ENCODE results near the gene CCDC154. TPM values are rescaled to one million over a fixed set of nuclear protein-coding genes. Genes with fewer than 3 reads are reported as not detected.

Gene CCDC154
- total and polyA plus RNA-seq, 9 of the 15 experiments (the other 6 are each of a cell fraction or from before 2014, with no cell fraction given): 0.15 to 1.4 (median 0.20) TPM; not detected in 5

- CTCF ChIA-PET (ENCODE audit: low intra/inter-chr PET ratio): no interaction called here
- Histone ChIP-seq H3K4me3 (no peak overlapping the region), H3K27me3 (ENCODE audit: control insufficient read depth in 2 of 2, insufficient read depth in 2 of 2, low read length in 2 of 2) (no peaks in the 10 kb centered on the region), H3K9ac (ENCODE audit: insufficient read depth in 1 of 2, low read depth in 2 of 2, low read length in 2 of 2) (peak overlapping the region in 1 of 2 experiments; percentile 35; a peak in 1 of 4 replicates), H2AFZ (ENCODE audit: low read depth, low read length) (no peak overlapping the region), H3K4me2 (ENCODE audit: insufficient read depth, low read length) (no peak overlapping the region), H3K4me1 (replicated peaks in 1 of 2; ENCODE audit: control insufficient read depth in 2 of 2, insufficient read depth in 2 of 2, low read length in 2 of 2) (peaks cover 0 to 10% of the 10 kb centered on the region in 2 experiments; a peak in 2 of 5 replicates), H4K20me1 (replicated peaks; ENCODE audit: control insufficient read depth, insufficient read depth, low read length) (0 out of 2 replicates have a peak, but pooled peaks cover 5% of the 10 kb centered on the region), H3K9me1 (ENCODE audit: control insufficient read depth, insufficient read depth, low read length) (peaks cover 4% of the 10 kb centered on the region), H3K27ac (ENCODE audit: extremely low read depth, low read depth, low read length) (no peak overlapping the region), H3K9me3 (replicated peaks; ENCODE audit: control insufficient read depth, insufficient read depth, low read depth, low read length) (no peaks in the 10 kb centered on the region), H3K79me2 (ENCODE audit: control insufficient read depth, insufficient read depth, low read length) (no peaks in the 10 kb centered on the region), H3K36me3 (ENCODE audit: control insufficient read depth, insufficient read depth, low read length) (peaks cover 72% of the 10 kb centered on the region; the same call in 2 of the 3 replicates)
- POLR2A ChIA-PET: no interaction called here
- TF ChIP-seq ZNF655 (CRISPR knock-in tag; IDR thresholded peaks at IDR 0.05) (no peak), SNIP1 (IDR thresholded peaks at IDR 0.05; ENCODE audit: low read depth) (no peak), ASH1L (IDR thresholded peaks at IDR 0.05; ENCODE audit: borderline replicate concordance, low read depth, partially characterized antibody) (no peak), ELK3 (CRISPR knock-in tag; IDR thresholded peaks at IDR 0.05) (no peak), MYC (IDR thresholded peaks at IDR 0.05; ENCODE audit: low read depth, low read length) (no peak), MYC (CRISPR knock-in tag; IDR thresholded peaks at IDR 0.05; ENCODE audit: borderline replicate concordance, low read depth) (no peak), PURB (CRISPR knock-in tag; IDR thresholded peaks at IDR 0.05; ENCODE audit: low read depth) (no peak), EP400 (IDR thresholded peaks at IDR 0.05) (no peak), E2F4 (CRISPR knock-in tag; IDR thresholded peaks at IDR 0.05; ENCODE audit: low read depth) (no peak), ZNF639 (CRISPR knock-in tag; conservative IDR thresholded peaks at IDR 0.05 in 1 of 2, IDR thresholded peaks at IDR 0.05 in 1 of 2) (no peak)
- BruUV-seq (replicated peaks): no TSS peak
- intact Hi-C loops (cut with micrococcal nuclease): no loop called here
- in situ Hi-C loops (cut with MboI): no loop called here
- no peak for DNase-seq (ENCODE audit: extremely low read depth in 1 of 4, low spot score in 3 of 4)
- no peak for FAIRE-seq
- ATAC-seq: no peak
- WGBS (ENCODE audit: insufficient coverage, low coverage, missing lambda C conversion rate): 94% methylated on average over 25 of the region's 26 CpGs
These were observed 14.1 kb upstream of the CCDC154 start for GRCh38 chr16:1458336-1458976.
